ENCODE data around the gene TLR9. TPM values are rescaled to one million over a fixed set of nuclear protein-coding genes. Genes with fewer than 3 reads are reported as not detected.

TLR9 gene
- total RNA-seq, 4 donors from 2014 or later, result 0.13 to 0.69 (median 0.17) TPM; not detected in 1

- Histone ChIP-seq H3K4me1 (peaks cover 44 to 82% (median 77%) of the 10 kb centered on the region in 4 donors), H3K4me3 (peak overlapping the region; percentile 75 to 96 (median 85)), H3K36me3 (peaks cover 0 to 29% (median 14%) of the 10 kb centered on the region in 4 donors), H3K9me3 (no peaks in the 10 kb centered on the region), H3K27me3 (no peaks in the 10 kb centered on the region), H3K27ac (replicated peaks in 1 of 4) (peak overlapping the region; percentile 89 to 94 (median 91))
- no peak for TF ChIP-seq POLR2AphosphoS5 (IDR thresholded peaks at IDR 0.05)
- TF ChIP-seq CTCF (IDR thresholded peaks at IDR 0.05), result no peak
- TF ChIP-seq POLR2A (IDR thresholded peaks at IDR 0.05; ENCODE audit: low read depth), result no peak
- 74% methylated on average over 6 of the region's 6 CpGs for WGBS
- no peak for DNase-seq (ENCODE audit: extremely low spot score)
- intact Hi-C loops (cut with DNase I), result no loop called here
Observed at GRCh38 chr3:52237006-52237656, 11.7 kb upstream of the TLR9 start.

GRCh38 chr3:52236424-52236886 lies 11.0 kb upstream of the TLR9 start:
- H3K4me1 ChIP-seq, result peaks cover 50 to 89% (median 84%) of the 10 kb centered on the region in 4 donors
- H3K9me3 ChIP-seq, result no peaks in the 10 kb centered on the region
- intact Hi-C loops (cut with DNase I), result no loop called here
- H3K27me3 ChIP-seq, result no peaks in the 10 kb centered on the region
- TF ChIP-seq CTCF (IDR thresholded peaks at IDR 0.05) (no peak), POLR2AphosphoS5 (IDR thresholded peaks at IDR 0.05) (no peak), EP300 (IDR thresholded peaks at IDR 0.05) (no peak), POLR2A (IDR thresholded peaks at IDR 0.05; ENCODE audit: low read depth) (no peak)
- H3K36me3 ChIP-seq, result peaks cover 0 to 36% (median 20%) of the 10 kb centered on the region in 4 donors
- peak overlapping the region in 1 of 4 donors; percentile 82 for H3K4me3 ChIP-seq
- H3K27ac ChIP-seq (replicated peaks in 1 of 4), result peak overlapping the region; percentile 89 to 94 (median 91)
- 75% methylated on average over 4 of the region's 5 CpGs for WGBS
- no peak for DNase-seq (ENCODE audit: extremely low spot score)

DNA sequence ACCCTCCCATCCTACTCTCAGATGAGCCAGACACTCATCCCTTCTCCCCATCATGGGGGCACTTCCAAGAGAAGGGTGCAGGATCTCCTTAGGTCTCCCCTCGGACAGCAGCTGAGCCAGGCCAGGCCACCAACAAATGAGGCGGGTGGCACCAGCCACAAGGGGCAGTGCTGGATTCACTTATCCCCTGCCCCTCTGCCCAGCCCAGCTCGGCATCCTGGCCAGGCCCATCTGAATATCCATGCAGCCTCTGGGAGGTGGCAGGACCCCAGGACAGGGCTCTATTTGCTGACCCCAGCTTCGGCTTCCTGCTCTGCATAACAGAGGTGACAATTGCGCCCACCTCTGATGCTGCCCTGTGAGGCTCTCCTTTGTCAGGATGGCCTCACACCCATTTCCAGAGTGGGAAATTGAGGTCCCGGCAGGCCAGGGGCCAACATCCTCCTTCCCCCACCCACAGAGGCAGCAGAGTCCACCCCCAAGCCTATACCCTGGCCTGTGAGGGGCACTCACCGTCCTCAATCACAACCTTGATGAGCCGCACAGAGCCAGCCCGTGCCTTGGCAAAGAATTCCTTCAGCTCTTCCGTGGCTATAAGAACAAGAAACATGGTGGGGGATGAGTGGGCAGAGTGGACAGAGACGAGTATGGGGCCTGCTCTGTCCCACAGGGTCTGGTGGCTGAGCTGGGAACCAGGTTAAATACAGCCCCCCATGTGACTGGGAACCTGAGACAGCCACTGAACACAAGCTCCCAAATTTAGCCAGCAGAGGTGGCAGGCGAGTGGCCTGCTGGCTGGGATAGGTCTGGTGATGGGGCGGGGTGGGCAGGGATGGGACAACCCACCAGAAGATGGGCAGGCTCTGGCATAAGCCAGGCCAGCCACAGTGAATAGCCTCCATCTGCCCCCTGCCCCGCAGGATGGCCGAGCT lies 9.3 kb upstream of the TLR9 start:
- no peaks in the 10 kb centered on the region for H3K27me3 ChIP-seq
- peaks cover 16 to 53% (median 37%) of the 10 kb centered on the region in 4 donors for H3K36me3 ChIP-seq
- H3K4me3 ChIP-seq, result no peak overlapping the region
- intact Hi-C loops (cut with DNase I), result no loop called here
- peak overlapping the region in 1 of 4 donors; percentile 6 for H3K27ac ChIP-seq (replicated peaks in 1 of 4)
- TF ChIP-seq CTCF (IDR thresholded peaks at IDR 0.05) (no peak), POLR2AphosphoS5 (IDR thresholded peaks at IDR 0.05) (no peak), EP300 (IDR thresholded peaks at IDR 0.05) (no peak), POLR2A (IDR thresholded peaks at IDR 0.05; ENCODE audit: low read depth) (no peak)
- peaks cover 49 to 79% (median 74%) of the 10 kb centered on the region in 4 donors for H3K4me1 ChIP-seq
- no peak for DNase-seq (ENCODE audit: extremely low spot score)
- 86% methylated on average over 11 of the region's 15 CpGs for WGBS
- no peaks in the 10 kb centered on the region for H3K9me3 ChIP-seq

- Histone ChIP-seq H3K9me3 (no peaks in the 10 kb centered on the region), H3K36me3 (peaks cover 24 to 61% (median 45%) of the 10 kb centered on the region in 4 donors), H3K27ac (replicated peaks in 1 of 4) (peak overlapping the region in 1 of 4 donors; percentile 6), H3K27me3 (no peaks in the 10 kb centered on the region), H3K4me3 (no peak overlapping the region), H3K4me1 (peaks cover 46 to 73% (median 69%) of the 10 kb centered on the region in 4 donors)
- intact Hi-C loops (cut with DNase I), result no loop called here
- TF ChIP-seq POLR2A (IDR thresholded peaks at IDR 0.05; ENCODE audit: low read depth) (no peak), CTCF (IDR thresholded peaks at IDR 0.05) (no peak), POLR2AphosphoS5 (IDR thresholded peaks at IDR 0.05) (no peak), EP300 (IDR thresholded peaks at IDR 0.05) (no peak)
- no peak for DNase-seq (ENCODE audit: extremely low spot score)
- 66% methylated on average over 3 of the region's 3 CpGs for WGBS
Observed at GRCh38 chr3:52233968-52234367, 8.5 kb upstream of the TLR9 start.
